Bronchial epithelial cell (primary cell): Measurements from ENCODE around the gene DPF1. TPM values are rescaled to one million over a fixed set of nuclear protein-coding genes. Genes with fewer than 3 reads are reported as not detected.

Experiments
- DNase-seq: peaks from one replicate; pipeline ENCODE4 v3.0.0-alpha.2; 2010; ENCODE audit warnings: low read depth
- FAIRE-seq: peaks from 2 replicates; lab custom pipeline; 2011; peaks lifted over from hg19 to GRCh38; lab: Jason Lieb, UNC
- H3K27me3 ChIP-seq: 2 replicates; pipeline ENCODE4 v1.5.1; 2011; ENCODE audit warnings: low read length; ENCODE audit not compliant: control insufficient read depth, insufficient read depth
- H3K36me3 ChIP-seq: 2 replicates; pipeline ENCODE4 v1.5.1; 2011; ENCODE audit warnings: low read length; ENCODE audit not compliant: control insufficient read depth, insufficient read depth
- H3K4me3 ChIP-seq: 2 replicates; pipeline ENCODE4 v1.5.1; 2011; ENCODE audit warnings: mild to moderate bottlenecking, low read depth, low read length, control low read depth
- CTCF ChIP-seq: IDR thresholded peaks from 2 replicates; pipeline ENCODE4 v1.5.1; 2011; ENCODE audit warnings: mild to moderate bottlenecking, moderate library complexity, low read length, control low read depth, inconsistent platforms; ENCODE audit not compliant: insufficient read depth, severe bottlenecking
- total RNA-seq: library from RNA; depleted of rRNA; stranded (reverse); fragments of >200 nt; gene quantifications from 2 replicates; pipeline ENCODE4 v1.2.1, GENCODE V29; 2014

Gene DPF1
- total RNA-seq, 1 donor from 2014 or later, result not detected

DNA sequence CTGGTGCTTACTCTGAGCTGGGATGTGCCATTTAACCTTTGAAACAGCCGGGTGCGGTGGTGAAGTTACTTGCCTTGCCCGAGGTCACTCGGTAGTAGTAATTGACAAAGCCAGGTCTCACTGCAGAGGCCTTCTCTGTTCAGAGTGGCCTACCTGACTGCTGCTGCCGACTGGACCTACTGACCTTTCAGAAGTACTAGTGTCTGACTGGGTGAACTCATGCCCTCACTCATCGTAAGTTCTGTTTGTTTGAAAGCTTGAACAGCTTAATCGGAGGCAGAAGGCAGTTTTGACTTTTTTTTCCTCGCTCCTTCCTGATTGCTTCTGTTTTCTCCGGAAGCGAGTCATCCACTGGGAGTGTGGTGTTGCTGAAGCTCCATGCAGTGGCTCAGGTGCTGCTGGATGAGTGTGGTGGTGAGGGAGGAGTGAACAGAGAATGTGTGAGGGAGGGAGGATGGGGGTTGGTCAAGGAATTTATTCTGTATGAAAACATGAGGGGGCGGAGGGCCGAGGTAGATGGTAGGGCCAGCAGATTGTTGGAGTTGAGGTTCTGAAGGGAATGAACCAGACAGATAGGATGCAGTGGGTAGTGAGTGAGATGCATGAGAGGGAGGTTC is 43.1 kb upstream of the DPF1 start:
- no peaks in the 10 kb centered on the region for H3K27me3 ChIP-seq
- TF ChIP-seq CTCF, result no peak
- peak overlapping the region; percentile 98 for H3K4me3 ChIP-seq
- peaks cover 3% of the 10 kb centered on the region for H3K36me3 ChIP-seq
- FAIRE-seq (peak; percentile 7), DNase-seq (peak; percentile 82)

GRCh38 chr19:38265921-38266429 is 42.0 kb upstream of the DPF1 start:
- DNase-seq (peak; percentile 58), FAIRE-seq (no peak)
- Histone ChIP-seq H3K27me3 (no peaks in the 10 kb centered on the region), H3K4me3 (peak overlapping the region; percentile 98), H3K36me3 (peaks cover 3% of the 10 kb centered on the region)
- TF ChIP-seq CTCF, result no peak

GRCh38 chr19:38265213-38265861 is 41.3 kb upstream of the DPF1 start:
- H3K4me3 ChIP-seq, result peak overlapping the region; percentile 98
- no peak for FAIRE-seq

GRCh38 chr19:38264486-38265212 is 40.6 kb upstream of the DPF1 start, which contains the start of gene SPINT2:
Gene SPINT2 (plus strand): TSS chr19:38264573. CDS start chr19:38264893, 320 bp downstream.
- TF ChIP-seq CTCF, result no peak
- FAIRE-seq, result no peak
- DNase-seq, result no peak
- no peaks in the 10 kb centered on the region for H3K27me3 ChIP-seq
- H3K4me3 ChIP-seq, result peak within 1 kb of the TSS; percentile 98
- H3K36me3 ChIP-seq, result no peaks in the 10 kb centered on the region

More at GRCh38 chr19:38265213-38265861, 41.3 kb upstream of the DPF1 start:
- Histone ChIP-seq H3K36me3 (peaks cover under 1% of the 10 kb centered on the region), H3K27me3 (no peaks in the 10 kb centered on the region)
- TF ChIP-seq CTCF, result no peak
- peak; percentile 71 for DNase-seq

GRCh38 chr19:38263689-38264485 is 39.9 kb upstream of the DPF1 start:
- DNase-seq (peak; percentile 80), FAIRE-seq (no peak)

More at GRCh38 chr19:38263689-38264485, 39.9 kb upstream of the DPF1 start:
- Histone ChIP-seq H3K4me3 (peak overlapping the region; percentile 98), H3K27me3 (no peaks in the 10 kb centered on the region), H3K36me3 (no peaks in the 10 kb centered on the region)
- TF ChIP-seq CTCF, result no peak
